GM12875 (cell line): Measurements from ENCODE around the gene OR10A6.

ENCODE experiments used
- H3K4me3 ChIP-seq: one replicate; pipeline ENCODE4 v1.5.1; 2011; ENCODE audit warnings: low read depth, low read length, control low read depth
- TF ChIP-seq, protein P1 (sequence below): IDR thresholded peaks from 2 replicates; pipeline ENCODE4 v1.5.1; 2011; ENCODE audit warnings: low read depth, mild to moderate bottlenecking, control low read depth, inconsistent platforms, low read length, moderate library complexity, borderline replicate concordance; ENCODE audit not compliant: insufficient read depth

OR10A6 gene

DNA sequence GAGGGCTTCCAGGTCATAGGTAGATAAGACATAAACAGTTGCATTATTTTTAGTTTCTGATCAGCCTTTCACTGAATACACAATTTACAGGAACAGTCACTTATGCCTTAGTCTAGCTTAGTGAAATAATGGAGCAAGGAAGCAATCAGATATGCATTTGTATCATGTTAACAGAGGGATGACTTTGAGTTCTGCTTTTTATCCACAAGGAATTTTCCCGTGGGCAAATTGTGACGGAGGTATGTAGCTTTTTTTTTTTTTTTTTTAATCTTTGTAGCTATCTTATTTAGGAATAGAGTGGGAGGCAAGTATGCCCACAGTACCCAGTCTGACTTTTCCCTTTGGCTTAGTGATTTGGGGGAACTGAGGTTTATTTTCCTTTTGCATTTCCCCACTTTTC, 37.6 kb upstream of the OR10A6 start:
- H3K4me3 ChIP-seq, result no peak overlapping the region
- TF ChIP-seq, protein P1, sequence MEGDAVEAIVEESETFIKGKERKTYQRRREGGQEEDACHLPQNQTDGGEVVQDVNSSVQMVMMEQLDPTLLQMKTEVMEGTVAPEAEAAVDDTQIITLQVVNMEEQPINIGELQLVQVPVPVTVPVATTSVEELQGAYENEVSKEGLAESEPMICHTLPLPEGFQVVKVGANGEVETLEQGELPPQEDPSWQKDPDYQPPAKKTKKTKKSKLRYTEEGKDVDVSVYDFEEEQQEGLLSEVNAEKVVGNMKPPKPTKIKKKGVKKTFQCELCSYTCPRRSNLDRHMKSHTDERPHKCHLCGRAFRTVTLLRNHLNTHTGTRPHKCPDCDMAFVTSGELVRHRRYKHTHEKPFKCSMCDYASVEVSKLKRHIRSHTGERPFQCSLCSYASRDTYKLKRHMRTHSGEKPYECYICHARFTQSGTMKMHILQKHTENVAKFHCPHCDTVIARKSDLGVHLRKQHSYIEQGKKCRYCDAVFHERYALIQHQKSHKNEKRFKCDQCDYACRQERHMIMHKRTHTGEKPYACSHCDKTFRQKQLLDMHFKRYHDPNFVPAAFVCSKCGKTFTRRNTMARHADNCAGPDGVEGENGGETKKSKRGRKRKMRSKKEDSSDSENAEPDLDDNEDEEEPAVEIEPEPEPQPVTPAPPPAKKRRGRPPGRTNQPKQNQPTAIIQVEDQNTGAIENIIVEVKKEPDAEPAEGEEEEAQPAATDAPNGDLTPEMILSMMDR, result no peak

DNA sequence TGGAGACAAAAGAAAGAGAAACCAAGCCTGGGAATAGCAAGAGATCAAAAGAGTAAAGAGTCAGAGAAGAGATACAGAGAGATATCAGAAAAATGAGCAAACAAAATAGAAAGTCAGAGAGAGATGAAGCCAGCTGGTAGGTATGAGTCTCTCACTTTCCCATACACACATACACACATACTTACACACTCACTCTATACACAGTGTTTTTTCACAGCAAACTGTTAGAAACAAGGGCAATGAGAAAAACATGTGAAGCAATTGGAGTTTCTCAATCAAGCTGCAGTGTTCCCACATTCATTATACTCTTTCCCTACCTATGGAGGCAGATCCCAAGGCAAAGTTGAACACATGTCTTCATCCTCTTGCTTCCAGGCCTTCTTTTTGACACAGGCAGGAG, 36.8 kb upstream of the OR10A6 start:
- TF ChIP-seq, protein P1, result no peak
- no peak overlapping the region for H3K4me3 ChIP-seq

DNA sequence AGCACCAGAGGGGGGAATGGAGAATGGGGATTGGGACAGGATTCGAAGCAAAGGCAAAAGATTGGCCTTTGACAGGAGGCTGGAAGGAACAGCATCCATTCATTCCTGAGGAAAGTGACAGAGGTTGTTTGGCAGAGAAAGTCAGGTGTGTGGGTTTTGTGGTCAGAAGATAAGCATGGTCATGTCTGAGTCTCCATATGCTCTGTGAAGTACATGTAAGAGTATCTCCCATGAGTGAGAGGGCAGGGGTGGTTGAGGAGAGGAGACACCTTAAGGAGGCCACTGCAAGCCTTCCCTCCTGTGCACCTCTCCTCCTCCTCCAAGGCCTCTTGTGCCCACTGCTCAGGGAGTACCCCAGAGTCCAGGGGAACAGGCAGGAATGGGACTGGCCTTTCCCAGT, 36.0 kb upstream of the OR10A6 start:
- TF ChIP-seq, protein P1, result no peak
- H3K4me3 ChIP-seq, result no peak overlapping the region

DNA sequence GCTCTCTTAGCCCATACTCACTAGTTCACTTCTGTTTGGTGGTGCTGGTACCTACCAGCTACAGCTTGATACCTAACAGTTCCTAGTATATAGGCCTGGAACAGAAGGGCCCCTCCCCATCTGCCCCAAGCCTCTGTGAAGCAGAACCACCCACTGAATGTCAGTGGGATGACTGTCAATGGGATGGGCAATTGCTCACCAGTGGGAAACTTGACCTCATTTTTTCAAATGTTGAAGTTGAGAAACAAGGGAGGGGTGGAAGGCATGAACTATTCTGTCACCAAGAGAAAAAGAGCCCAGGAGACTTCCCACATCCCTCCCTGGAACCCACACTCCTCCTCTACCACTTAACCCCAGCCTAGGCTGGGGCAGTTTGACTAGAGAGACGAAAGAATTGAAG, 34.3 kb upstream of the OR10A6 start, which contains the start of gene NLRP10:
Gene NLRP10, minus strand, starts transcription at position 62 of the 400 bp plus-strand sequence. CDS start 1,952 bp downstream, outside the sequence.
- TF ChIP-seq, protein P1, result no peak
- H3K4me3 ChIP-seq, result no peak within 1 kb of the TSS

DNA sequence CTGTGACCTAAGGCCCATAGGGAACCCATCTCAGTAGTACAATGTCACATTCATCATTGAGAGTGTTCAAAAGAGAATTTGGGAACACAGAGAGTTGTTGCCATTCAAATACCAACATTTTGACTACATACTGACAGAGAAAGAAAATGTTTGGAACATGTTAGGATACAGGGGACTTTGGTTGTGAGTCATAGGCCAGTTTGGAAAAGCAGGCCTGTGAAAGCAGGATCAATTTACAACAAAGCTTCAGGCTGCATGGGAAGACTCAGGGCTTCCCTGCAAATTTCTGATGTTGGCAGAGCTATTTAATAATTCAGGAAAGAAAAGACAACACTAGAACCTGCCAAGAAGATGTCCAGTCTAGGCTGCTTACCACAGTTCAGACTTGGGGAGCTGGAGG, 33.8 kb upstream of the OR10A6 start:
- no peak overlapping the region for H3K4me3 ChIP-seq
- TF ChIP-seq, protein P1, result no peak

DNA sequence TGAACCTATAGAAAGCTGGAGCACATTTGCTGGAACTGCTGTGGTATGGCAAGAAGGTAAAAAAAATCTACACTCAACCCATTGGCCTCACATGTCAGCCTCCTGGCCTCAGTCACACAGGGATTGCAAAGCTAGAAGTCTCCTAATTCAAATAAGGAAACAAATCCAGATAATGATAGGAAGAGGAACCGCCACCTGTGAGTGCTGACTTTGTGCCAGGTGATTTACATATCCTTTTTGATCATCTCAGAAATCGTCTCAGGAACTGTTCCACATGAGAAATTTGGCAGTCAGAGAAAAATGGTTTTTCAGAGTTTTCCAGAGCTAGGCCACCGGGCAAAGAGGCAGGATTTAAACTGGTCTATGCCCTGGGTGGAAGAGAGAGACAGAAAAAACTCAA, 33.2 kb upstream of the OR10A6 start:
- H3K4me3 ChIP-seq, result no peak overlapping the region

DNA sequence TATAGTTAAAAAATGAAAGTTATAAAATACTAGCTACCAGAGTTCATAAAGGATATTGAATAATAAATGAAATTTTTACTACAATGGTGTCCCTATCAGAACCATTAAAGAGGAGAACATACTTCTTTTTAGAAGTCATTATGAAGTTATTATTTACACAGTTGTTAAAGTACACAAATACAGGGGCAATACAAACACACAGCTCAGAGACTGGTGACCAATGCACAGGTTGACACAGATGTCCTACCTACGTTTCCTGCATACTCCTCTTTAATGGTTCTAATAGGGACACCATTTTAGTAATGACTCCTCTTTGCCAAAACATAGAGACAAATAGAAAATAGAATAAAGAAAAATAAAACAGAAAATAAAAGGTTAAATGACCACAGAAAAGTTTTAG, 24.1 kb upstream of the OR10A6 start:
- TF ChIP-seq, protein P1, result no peak
- H3K4me3 ChIP-seq, result no peak overlapping the region

More for the DNA sequence above, 33.2 kb upstream of the OR10A6 start:
- TF ChIP-seq, protein P1, result no peak
